Thyroid gland (tissue), 4 donors: ENCODE data around the gene LBHD1.

Experiments used
- POLR2A ChIP-seq, 2 donors: fragments of 450-650 bp; IDR thresholded peaks; one replicate each; pipeline ENCODE4 v1.6.1; 2017; ENCODE audit warnings: antibody characterized with exemption in 2 of 2, mild to moderate bottlenecking in 2 of 2, moderate library complexity in 1 of 2
- TF ChIP-seq, protein P1 (sequence below), 6 experiments: fragments of 200-600 bp in 3 of 6; fragments of 450-650 bp in 3 of 6; sonication (generic) in 3 of 6; IDR thresholded peaks; one replicate each; pipeline ENCODE4 v1.5.1; 2016 to 2019; ENCODE audit warnings: antibody characterized with exemption in 6 of 6, mild to moderate bottlenecking in 2 of 6, inconsistent platforms in 1 of 6, moderate library complexity in 1 of 6

DNA sequence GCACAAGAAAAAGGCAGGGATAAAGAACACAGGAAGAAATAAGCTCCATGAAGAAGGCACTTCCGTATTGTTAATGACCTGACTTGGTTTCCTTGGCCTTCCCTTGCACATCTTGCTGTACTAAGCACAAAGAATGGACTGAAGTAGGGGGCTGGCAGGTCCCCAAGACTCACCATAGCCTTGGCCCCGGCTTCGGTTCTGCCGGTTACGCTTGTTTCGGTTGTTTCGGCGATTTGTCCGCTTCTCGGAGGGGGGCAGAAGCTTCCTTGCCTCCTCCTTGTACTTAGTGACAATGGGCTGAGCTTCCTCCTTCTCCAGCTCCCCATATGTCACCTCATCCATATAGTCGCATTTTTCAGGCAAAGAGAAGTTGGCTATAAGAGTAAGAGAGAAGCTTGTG, 44.7 kb upstream of the LBHD1 start:
- TF ChIP-seq, protein P1, sequence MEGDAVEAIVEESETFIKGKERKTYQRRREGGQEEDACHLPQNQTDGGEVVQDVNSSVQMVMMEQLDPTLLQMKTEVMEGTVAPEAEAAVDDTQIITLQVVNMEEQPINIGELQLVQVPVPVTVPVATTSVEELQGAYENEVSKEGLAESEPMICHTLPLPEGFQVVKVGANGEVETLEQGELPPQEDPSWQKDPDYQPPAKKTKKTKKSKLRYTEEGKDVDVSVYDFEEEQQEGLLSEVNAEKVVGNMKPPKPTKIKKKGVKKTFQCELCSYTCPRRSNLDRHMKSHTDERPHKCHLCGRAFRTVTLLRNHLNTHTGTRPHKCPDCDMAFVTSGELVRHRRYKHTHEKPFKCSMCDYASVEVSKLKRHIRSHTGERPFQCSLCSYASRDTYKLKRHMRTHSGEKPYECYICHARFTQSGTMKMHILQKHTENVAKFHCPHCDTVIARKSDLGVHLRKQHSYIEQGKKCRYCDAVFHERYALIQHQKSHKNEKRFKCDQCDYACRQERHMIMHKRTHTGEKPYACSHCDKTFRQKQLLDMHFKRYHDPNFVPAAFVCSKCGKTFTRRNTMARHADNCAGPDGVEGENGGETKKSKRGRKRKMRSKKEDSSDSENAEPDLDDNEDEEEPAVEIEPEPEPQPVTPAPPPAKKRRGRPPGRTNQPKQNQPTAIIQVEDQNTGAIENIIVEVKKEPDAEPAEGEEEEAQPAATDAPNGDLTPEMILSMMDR (IDR thresholded peaks at IDR 0.05), result no peak
- TF ChIP-seq POLR2A (IDR thresholded peaks at IDR 0.05), result no peak
